HG03025 (cell line): ENCODE results near the gene SYNGAP1.
"Not testable (repeated sequence)": the region's sequence is repeated elsewhere in the genome, so short reads cannot be mapped to it uniquely, and the experiment has no call there.

ENCODE experiments used
- ATAC-seq: cut with Tn5 transposase; IDR thresholded peaks from one replicate; pipeline ENCODE4 v1.9.1; 2021; ENCODE audit warnings: mild to moderate bottlenecking, moderate library complexity; ENCODE audit not compliant: unreplicated experiment, low FRiP score

Gene SYNGAP1

DNA sequence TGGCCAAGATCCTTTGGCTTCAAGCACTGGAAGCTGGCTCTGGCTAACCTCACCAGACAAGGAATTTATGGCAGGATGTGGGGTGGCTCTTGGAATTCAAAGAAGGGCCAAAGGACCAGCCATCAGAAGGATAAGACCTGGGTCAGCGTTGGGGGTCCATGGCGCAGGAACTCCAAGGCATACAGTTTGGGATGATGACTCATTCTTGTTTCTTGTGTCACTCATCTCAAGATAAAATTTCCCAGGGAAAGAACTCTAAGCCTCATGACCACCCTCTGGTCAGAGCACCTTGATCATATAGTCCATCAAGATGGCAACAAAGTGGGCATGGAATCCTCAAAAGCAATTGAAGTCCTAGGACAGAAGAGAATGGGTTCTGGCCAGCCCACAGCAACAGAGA, 39.4 kb downstream of the SYNGAP1 start:
- no peak for ATAC-seq

DNA sequence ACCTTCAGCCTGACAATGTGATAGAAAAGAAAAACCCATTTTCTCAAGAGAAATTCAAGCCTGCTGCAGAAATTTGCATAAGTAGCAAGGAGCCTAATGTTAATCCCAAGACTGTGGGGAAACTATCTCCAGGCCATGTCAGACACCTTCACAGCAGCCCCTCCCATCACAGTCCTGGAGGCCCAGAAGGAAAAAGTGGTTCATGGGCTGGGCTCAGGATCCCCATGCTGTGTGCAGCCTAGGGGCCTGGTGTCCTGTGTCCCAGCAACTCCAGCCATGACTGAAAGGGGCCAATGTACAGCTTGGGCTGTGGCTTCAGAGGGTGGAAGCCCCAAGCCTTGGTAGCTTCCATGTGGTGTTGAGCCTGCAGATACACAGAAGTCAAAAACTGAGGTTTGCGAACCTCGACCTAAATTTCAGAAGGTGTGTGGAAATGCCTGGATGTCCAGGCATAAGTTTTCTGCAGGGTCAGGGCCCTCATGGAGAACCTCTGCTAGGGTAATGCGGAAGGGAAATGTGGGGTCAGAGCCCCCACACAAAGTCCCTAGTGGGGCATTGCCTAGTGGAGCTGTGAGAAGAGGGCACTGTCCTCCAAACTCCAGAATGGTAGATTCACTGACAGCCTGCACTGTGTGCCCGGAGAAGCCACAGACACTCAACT, 46.3 kb downstream of the SYNGAP1 start:
- no peak for ATAC-seq

DNA sequence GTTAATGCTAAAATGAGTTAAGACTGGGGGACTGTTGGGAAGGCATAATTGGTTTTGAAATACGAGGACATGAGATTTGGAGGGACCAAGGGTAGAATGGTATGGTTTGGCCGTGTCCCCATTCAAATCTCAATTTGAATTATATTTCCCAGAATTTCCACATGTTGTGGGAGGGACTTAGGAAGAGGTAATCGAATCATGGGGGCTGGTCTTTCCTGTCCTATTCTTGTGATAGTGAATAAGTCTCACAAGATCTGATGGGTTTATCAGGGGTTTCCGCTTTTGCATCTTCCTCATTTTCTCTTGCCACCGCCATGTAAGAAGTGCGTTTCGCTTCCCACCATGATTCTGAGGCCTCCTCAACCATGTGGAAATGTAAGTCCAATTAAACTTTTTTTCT, 47.2 kb downstream of the SYNGAP1 start:
- no peak for ATAC-seq

DNA sequence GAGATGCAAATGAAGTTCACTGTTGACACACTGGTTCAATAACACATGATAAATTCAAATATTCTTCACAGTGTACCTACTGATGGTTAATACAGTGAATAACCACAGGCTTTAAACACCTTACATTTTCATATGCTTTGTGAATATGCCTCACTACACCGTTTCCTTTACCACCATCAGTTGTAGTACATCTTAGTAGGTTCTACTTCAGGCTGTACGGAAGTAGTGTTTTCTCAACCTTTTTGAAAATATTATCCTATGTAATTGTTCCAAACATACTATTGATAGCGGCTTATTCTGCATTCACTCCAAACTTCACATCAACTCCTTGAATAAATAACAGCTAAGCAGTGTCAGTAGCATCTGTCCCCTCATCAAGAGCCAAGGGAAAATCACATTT, 49.8 kb downstream of the SYNGAP1 start:
- no peak for ATAC-seq

DNA sequence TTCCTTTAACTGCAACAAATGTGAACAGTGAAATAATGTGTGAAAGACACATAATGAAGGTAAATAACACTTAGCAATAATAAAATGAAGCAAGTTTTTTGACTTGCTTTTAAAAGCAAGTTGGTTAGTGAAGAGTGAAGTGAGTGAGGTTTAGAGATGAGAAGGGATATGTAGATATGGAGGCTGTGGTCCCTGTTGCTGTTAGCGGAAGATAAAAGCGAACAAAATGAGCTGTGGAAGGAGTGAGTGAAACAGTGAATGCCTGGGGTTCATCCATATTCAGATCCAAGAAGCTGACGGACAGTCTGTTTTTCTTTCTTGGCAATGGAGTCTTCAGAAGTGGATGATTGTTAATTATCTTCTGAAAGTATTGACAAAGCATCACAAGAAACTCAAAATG, 58.0 kb downstream of the SYNGAP1 start:
- ATAC-seq, result no peak

DNA sequence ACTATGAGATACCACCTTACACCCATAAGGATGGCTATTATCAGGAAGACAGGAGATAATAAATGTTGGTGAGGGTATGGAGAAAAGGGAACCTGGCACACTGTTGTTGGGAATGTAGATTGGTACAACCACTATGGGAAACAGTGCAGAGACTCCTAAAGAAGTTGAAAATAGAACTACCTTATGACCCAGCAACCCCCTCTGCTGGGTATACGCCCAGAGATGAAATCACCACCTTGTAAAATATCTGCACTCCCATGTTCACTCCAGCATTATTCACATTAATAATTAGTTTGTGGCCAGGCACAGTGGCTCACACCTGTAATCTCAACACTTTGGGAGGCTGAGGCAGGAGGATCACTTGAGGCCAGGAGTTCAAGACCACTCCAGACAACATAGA, 61.3 kb downstream of the SYNGAP1 start:
- no peak for ATAC-seq

DNA sequence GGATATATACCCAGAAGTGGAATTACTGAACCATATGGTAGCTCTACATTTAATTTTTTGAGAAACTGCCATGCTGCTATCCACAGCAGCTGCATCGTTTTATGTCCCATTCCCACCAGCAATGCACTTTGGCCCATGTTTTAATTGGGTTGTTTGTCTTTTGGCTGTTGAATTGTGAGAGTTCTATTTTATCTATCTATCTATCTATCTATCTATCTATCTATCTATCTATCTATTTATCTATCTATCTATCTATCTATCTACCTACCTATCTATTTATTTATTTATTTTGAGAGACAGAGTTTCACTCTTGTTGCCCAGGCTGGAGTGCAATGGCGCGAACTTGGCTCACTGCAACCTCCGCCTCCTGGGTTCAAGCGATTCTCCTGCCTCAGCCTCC, 62.8 kb downstream of the SYNGAP1 start:
- not testable (repeated sequence) for ATAC-seq

DNA sequence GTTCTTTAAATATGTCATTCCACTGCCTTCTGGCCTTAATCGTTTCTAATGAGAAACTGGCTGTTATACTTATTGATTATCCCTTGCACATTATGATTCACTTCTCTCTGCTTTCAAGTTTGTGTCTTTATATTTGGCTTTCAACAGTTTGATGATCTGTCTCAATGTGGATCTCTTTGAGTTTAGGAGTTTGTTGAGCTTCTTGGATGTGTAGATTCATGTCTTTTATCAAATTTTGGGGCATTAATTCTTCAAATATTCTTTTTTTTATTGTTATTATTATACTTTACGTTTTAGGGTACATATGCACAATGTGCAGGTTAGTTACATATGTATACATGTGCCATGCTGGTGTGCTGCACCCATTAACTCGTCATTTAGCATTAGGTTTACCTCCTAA, 63.8 kb downstream of the SYNGAP1 start:
- no peak for ATAC-seq

DNA sequence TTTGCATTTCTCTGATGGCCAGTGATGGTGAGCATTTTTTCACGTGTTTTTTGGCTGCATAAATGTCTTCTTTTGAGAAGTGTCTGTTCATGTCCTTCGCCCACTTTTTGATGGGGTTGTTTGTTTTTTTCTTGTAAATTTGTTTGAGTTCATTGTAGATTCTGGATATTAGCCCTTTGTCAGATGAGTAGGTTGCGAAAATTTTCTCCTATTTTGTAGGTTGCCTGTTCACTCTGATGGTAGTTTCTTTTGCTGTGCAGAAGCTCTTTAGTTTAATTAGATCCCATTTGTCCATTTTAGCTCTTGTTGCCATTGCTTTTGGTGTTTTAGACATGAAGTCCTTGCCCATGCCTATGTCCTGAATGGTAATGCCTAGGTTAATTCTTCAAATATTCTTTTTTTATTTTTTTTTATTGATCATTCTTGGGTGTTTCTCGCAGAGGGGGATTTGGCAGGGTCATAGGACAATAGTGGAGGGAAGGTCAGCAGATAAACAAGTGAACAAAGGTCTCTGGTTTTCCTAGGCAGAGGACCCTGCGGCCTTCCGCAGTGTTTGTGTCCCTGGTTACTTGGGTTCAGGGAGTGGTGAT, 64.9 kb downstream of the SYNGAP1 start:
- ATAC-seq, result not testable (repeated sequence)

DNA sequence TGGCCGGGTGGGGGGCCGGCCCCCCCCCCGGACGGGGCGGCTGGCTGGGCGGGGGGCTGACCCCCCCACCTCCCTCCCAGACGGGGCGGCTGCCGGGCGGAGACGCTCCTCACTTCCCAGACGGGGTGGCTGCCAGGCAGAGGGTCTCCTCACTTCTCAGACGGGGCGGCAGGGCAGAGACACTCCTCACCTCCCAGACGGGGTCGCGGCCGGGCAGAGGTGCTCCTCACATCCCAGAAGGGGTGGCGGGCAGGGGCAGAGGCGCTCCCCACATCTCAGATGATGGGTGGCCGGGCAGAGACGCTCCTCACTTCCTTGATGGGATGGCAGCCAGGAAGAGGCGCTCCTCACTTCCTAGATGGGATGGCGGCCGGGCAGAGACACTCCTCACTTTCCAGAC, 65.8 kb downstream of the SYNGAP1 start:
- ATAC-seq, result not testable (repeated sequence)

DNA sequence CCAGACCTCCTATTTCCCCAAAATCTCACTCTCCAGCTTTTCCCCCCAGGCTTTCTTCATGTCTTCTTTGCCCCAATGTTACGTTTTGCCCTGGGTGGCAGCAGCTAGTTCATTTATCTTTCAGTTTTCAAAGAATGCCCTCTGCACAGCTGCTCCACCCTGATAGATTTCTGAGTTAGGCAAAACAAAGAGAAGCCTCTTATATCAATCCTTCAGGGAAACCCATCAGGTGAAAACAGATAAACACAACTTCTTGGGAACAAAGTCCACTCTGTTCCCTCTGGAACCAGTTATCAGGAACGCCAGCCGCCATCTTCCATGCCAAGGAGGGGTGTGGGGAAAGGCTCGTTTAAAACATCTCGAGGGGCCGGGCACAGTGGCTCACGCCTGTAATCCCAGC, 68.5 kb downstream of the SYNGAP1 start:
- no peak for ATAC-seq

DNA sequence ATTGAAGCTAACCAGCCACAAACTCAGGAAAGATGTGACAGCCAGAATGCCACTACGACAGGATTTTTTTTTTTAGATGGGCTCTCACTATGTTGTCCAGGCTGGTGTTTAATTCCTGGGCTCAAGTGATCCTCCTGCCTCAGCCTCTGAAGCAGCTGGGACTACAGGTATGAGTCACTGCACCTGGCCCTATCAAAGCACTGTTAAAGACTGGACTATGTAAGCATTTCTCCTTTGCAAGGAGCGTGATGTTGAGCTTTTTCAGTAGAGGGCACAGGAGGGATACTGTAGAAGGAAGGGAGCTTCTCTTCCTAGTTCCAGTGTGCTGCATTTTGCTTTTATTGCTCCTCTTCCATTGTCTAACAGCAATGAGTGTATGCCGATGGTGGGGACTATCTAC, 70.3 kb downstream of the SYNGAP1 start:
- no peak for ATAC-seq

DNA sequence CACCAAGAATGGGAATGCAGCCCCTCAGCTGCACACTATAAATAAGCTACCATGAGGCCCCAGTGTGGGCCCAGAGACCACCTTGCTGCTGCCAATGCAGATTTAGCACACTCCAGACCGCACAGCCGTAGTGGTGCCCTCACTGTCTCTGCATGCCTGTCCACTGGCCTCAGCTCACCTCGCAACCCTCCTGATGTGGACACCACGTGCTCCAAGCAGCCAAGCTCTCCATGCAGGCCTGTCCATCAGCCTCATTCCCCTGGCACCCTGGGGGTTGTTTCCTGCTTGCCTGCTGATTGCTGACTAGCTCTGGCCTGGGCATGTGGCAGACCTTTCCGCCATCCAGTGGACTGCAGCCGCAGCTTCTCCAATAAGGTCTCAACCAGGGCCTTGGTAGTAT, 70.8 kb downstream of the SYNGAP1 start:
- ATAC-seq, result no peak

DNA sequence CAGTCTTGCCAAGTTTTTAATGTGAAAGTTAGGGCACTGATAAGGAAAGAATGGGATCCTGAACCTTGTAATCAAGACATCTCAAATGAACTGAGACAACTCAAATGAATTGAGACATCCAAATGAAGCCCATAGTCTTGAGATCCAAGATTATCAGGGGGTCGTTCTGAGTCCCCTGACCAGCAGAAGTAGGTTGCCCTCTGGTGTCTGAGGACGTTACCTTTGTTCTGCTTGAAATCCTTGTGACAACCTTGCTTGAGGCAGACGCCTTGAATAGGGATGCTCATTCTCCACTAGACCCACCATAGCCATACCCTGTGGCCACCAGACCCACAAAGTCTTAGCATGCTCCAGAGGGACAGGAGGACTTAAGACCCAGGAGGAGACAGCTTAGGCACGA, 72.2 kb downstream of the SYNGAP1 start:
- no peak for ATAC-seq

DNA sequence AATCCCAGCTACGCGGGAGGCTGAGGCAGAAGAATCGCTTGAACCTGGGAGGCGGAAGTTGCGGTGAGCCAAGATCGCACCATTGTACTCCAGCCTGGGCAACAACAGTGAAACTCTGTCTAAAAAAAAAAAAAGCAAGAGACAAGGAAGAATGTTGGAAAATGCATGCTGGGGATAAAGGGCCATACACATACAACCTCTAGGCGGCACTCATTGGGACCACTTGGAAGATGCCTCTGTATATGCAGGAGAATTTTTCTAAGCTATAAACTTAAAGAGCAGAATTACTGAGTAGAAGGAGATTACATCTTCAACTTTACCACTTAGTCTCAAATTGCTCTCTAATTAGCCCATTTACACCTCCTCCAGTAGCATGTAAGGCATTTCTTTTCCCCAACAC, 77.3 kb downstream of the SYNGAP1 start:
- ATAC-seq, result no peak

DNA sequence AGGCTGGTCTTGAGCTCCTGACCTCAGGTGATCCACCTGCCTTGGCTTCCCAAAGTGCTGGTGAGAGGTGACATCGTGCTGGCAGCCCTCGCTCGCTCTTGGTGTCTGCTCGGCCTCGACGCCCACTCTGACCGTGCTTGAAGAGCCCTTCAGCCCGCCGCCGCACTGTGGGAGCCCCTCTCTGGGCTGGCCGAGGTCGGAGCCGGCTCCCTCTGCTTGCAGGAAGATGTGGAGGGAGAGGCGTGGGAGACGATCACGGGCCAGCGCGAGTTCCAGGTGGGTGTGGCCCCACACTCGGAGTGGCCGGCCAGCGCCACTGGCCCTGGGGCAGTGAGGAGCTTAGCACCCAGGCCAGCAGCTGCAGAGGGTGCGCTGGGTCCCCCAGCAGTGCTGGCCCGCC, 82.6 kb downstream of the SYNGAP1 start:
- no peak for ATAC-seq

DNA sequence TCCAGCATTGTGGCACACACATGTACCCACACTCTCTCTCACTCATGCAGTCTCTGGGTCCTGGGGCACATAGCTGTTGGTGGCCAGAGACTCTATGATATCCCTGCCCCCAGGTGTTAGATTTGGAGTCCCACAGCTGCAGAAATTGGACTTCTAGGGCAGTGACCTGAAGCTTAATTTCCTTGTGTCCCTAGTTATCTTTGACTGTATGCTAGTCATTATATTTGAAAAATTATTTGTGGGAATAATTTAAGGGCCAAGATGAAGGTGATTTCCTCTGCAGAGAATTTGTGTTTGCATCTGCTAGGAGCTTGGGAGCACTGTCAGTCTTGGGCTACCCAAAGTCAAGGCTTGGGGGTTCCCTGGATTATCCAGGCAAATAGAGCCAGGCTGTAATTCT, 84.6 kb downstream of the SYNGAP1 start:
- ATAC-seq, result no peak
